Endodermal cell (in vitro differentiated cells): Measurements from ENCODE around the gene SUGP1. TPM values are rescaled to one million over a fixed set of nuclear protein-coding genes. Genes with fewer than 3 reads are reported as not detected.

Experiments
- DNase-seq: peaks from one replicate; pipeline ENCODE4 v3.0.0-alpha.2; 2017
- H3K27ac ChIP-seq: 2 replicates; pipeline ENCODE4 v1.5.1; 2013; ENCODE audit warnings: mild to moderate bottlenecking, low read depth, low read length, moderate library complexity
- H3K27me3 ChIP-seq: 2 replicates; pipeline ENCODE4 v1.6.1; 2013; ENCODE audit warnings: mild to moderate bottlenecking, low read length, moderate library complexity; ENCODE audit not compliant: insufficient read depth, control insufficient read depth, poor library complexity, severe bottlenecking
- H3K36me3 ChIP-seq: 2 replicates; pipeline ENCODE4 v1.7.0; 2013; ENCODE audit warnings: mild to moderate bottlenecking, low read length, moderate library complexity; ENCODE audit not compliant: control insufficient read depth, insufficient read depth
- H3K4me1 ChIP-seq: one replicate; pipeline ENCODE4 v1.7.0; 2013; ENCODE audit warnings: low read length; ENCODE audit not compliant: control insufficient read depth, insufficient read depth
- H3K4me3 ChIP-seq: 2 replicates; pipeline ENCODE4 v1.5.1; 2013; ENCODE audit warnings: mild to moderate bottlenecking, low read length, moderate library complexity
- H3K9ac ChIP-seq: 2 replicates; pipeline ENCODE4 v1.6.1; 2013; ENCODE audit warnings: mild to moderate bottlenecking, low read length, moderate library complexity; ENCODE audit not compliant: poor library complexity, severe bottlenecking; ENCODE audit errors: extremely low read depth
- H3K9me3 ChIP-seq: 2 replicates; pipeline ENCODE4 v1.6.1; 2013; ENCODE audit warnings: mild to moderate bottlenecking, low read length, moderate library complexity; ENCODE audit not compliant: control insufficient read depth
- H3K27ac Mint-ChIP-seq: 2 replicates; pipeline ENCODE4 v1.8.0; 2020; ENCODE audit warnings: mixed read lengths
- H3K27me3 Mint-ChIP-seq: 2 replicates; pipeline ENCODE4 v1.8.0; 2021; ENCODE audit warnings: mild to moderate bottlenecking, mixed read lengths; ENCODE audit not compliant: insufficient read depth
- H3K36me3 Mint-ChIP-seq: 2 replicates; pipeline ENCODE4 v1.8.0; 2020; ENCODE audit warnings: low read depth, mixed read lengths
- H3K4me1 Mint-ChIP-seq: 2 replicates; pipeline ENCODE4 v1.8.0; 2020; ENCODE audit warnings: mixed read lengths
- H3K4me3 Mint-ChIP-seq: 2 replicates; pipeline ENCODE4 v1.8.0; 2020; ENCODE audit warnings: mild to moderate bottlenecking, moderate library complexity, mixed read lengths
- H3K9me3 Mint-ChIP-seq: 2 replicates; pipeline ENCODE4 v1.8.0; 2020; ENCODE audit warnings: mild to moderate bottlenecking, mixed read lengths
- WGBS, 2 experiments: methylation state at CpG; one replicate each; pipeline versions ENCODE4 v1.1.5 to v1.1.7; 2013; ENCODE audit warnings: missing lambda C conversion rate in 2 of 2, mixed read lengths in 1 of 2; ENCODE audit not compliant: insufficient coverage in 1 of 2, insufficient read length in 1 of 2; 5-methylcytosine and 5-hydroxymethylcytosine counted together
- total RNA-seq, 2 donors: library from RNA; stranded (reverse); fragmentation: NEBNext Ultra II Directional in 1 of 2; extraction: Animal tissue kit (Norgen Biotek cat#: 25700) in 1 of 2; gene quantifications; 2 replicates in 1 of 2; 3 replicates in 1 of 2; pipeline ENCODE4 v1.2.1, GENCODE V29; 2021
- TF ChIP-seq, protein P1 (sequence below): fragments of 200-600 bp; sonication (generic); conservative IDR thresholded peaks from 2 replicates; pipeline ENCODE4 v1.5.0; 2021; ENCODE audit warnings: antibody characterized with exemption, mild to moderate bottlenecking

SUGP1 gene
- total RNA-seq, 2 donors from 2014 or later: 72.2 to 75.5 TPM

DNA sequence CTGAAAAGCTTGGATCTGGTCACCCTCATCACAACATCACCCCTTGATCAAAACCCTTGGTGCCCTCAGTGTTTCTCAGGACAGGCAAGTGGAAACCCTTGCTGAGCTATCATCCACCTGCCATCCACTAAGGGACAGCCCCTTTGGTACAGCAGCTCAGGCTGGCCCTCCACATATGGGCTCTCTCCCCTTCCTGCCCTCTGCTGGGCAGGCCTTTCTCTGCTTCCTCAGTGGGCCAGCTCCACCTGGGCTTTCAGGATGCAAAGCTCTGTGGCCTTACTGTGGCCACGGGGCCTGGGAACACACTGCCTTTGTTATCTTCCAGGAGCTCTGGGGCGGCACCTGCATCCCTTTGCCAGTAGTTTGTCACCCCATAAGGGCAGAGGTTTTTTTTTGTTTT is 4.9 kb downstream of the SUGP1 start:
- peaks cover 7% of the 10 kb centered on the region for H3K4me1 Mint-ChIP-seq
- no peak overlapping the region for H3K27ac Mint-ChIP-seq
- Histone ChIP-seq H3K36me3 (peaks cover 52% of the 10 kb centered on the region), H3K27me3 (no peaks in the 10 kb centered on the region), H3K4me3 (no peak overlapping the region), H3K9ac (no peak overlapping the region), H3K9me3 (no peaks in the 10 kb centered on the region), H3K27ac (no peak overlapping the region), H3K4me1 (no peaks in the 10 kb centered on the region)
- H3K4me3 Mint-ChIP-seq: no peak overlapping the region
- H3K9me3 Mint-ChIP-seq: no peaks in the 10 kb centered on the region
- peaks cover 31% of the 10 kb centered on the region for H3K36me3 Mint-ChIP-seq
- DNase-seq: peak; percentile 65
- WGBS, 2 experiments: 78 to 91% methylated on average over 2 of the region's 2 CpGs
- no peaks in the 10 kb centered on the region for H3K27me3 Mint-ChIP-seq
- TF ChIP-seq, protein P1, sequence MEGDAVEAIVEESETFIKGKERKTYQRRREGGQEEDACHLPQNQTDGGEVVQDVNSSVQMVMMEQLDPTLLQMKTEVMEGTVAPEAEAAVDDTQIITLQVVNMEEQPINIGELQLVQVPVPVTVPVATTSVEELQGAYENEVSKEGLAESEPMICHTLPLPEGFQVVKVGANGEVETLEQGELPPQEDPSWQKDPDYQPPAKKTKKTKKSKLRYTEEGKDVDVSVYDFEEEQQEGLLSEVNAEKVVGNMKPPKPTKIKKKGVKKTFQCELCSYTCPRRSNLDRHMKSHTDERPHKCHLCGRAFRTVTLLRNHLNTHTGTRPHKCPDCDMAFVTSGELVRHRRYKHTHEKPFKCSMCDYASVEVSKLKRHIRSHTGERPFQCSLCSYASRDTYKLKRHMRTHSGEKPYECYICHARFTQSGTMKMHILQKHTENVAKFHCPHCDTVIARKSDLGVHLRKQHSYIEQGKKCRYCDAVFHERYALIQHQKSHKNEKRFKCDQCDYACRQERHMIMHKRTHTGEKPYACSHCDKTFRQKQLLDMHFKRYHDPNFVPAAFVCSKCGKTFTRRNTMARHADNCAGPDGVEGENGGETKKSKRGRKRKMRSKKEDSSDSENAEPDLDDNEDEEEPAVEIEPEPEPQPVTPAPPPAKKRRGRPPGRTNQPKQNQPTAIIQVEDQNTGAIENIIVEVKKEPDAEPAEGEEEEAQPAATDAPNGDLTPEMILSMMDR: peak; percentile 55

DNA sequence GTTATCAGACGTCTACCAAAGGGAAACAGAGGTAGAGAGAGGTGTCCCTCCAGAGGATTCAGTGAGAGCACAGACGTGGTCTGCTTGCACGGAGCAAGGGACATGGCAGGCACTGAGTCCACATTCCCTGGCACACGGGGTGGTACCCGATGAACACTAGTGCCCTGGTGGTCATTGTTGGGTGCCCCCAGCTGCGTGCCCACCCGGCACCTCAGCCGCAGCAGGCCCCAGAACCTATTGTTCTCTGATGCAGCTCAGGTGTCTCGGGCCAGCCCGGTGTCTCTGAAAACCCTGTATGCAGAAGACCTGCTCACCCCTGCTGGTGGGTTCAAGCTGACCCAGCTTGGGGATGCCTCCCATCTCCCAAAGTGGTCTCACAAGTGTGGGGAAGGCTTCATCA is 11.9 kb downstream of the SUGP1 start:
- no peaks in the 10 kb centered on the region for H3K27me3 Mint-ChIP-seq
- no peak overlapping the region for H3K27ac ChIP-seq
- TF ChIP-seq, protein P1: no peak
- no peak overlapping the region for H3K27ac Mint-ChIP-seq
- H3K36me3 Mint-ChIP-seq: peaks cover 59% of the 10 kb centered on the region
- no peaks in the 10 kb centered on the region for H3K9me3 ChIP-seq
- WGBS, 2 experiments: 97 to 99% methylated on average over 10 of the region's 10 CpGs
- H3K27me3 ChIP-seq: no peaks in the 10 kb centered on the region
- no peak for DNase-seq
- H3K9ac ChIP-seq: no peak overlapping the region
- no peak overlapping the region for H3K4me3 Mint-ChIP-seq
- H3K36me3 ChIP-seq: peaks cover 60% of the 10 kb centered on the region
- H3K4me1 Mint-ChIP-seq: no peaks in the 10 kb centered on the region
- H3K9me3 Mint-ChIP-seq: no peaks in the 10 kb centered on the region
- H3K4me3 ChIP-seq: no peak overlapping the region
- H3K4me1 ChIP-seq: no peaks in the 10 kb centered on the region

DNA sequence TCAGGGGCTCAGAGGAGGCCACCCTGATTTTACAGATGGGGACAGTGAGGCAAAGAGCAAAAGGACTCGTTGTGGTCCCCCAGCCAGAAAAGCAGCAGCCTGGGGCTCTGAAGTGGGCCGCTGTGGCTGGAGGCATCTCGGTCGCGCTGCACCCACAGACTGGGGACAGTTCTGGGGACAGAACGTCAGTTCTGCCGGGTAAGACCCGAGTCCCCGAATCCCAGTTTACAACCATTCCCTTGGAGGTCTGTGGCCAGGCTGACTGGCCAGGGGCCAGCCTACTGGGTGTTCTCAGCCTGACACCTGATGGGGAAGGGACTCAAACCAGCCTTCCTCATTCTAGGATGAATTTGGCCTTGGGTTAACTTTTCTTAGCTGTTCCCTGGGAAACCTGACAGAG is 14.1 kb downstream of the SUGP1 start:
- Mint-ChIP-seq H3K4me3 (no peak overlapping the region), H3K4me1 (no peaks in the 10 kb centered on the region), H3K9me3 (no peaks in the 10 kb centered on the region), H3K36me3 (peaks cover 62% of the 10 kb centered on the region), H3K27me3 (no peaks in the 10 kb centered on the region), H3K27ac (no peak overlapping the region)
- no peak overlapping the region for H3K4me3 ChIP-seq
- WGBS, 2 experiments: 94 to 95% methylated on average over 5 to 9 of the region's 9 CpGs
- no peak overlapping the region for H3K27ac ChIP-seq
- H3K36me3 ChIP-seq: peaks cover 61% of the 10 kb centered on the region
- no peaks in the 10 kb centered on the region for H3K4me1 ChIP-seq
- H3K27me3 ChIP-seq: no peaks in the 10 kb centered on the region
- TF ChIP-seq, protein P1: no peak
- DNase-seq: no peak
- H3K9me3 ChIP-seq: no peaks in the 10 kb centered on the region
- H3K9ac ChIP-seq: no peak overlapping the region
